Skeletal muscle cell (primary cell): ENCODE results near the gene CCDC122.

Source experiments
- DNase-seq: peaks from one replicate; pipeline ENCODE4 v3.0.0-alpha.2; 2010; ENCODE audit warnings: low read depth
- H3K4me3 ChIP-seq: 2 replicates; pipeline ENCODE4 v1.5.1; 2011; ENCODE audit warnings: low read depth, mild to moderate bottlenecking, control low read depth, low read length, moderate library complexity

Gene CCDC122

DNA sequence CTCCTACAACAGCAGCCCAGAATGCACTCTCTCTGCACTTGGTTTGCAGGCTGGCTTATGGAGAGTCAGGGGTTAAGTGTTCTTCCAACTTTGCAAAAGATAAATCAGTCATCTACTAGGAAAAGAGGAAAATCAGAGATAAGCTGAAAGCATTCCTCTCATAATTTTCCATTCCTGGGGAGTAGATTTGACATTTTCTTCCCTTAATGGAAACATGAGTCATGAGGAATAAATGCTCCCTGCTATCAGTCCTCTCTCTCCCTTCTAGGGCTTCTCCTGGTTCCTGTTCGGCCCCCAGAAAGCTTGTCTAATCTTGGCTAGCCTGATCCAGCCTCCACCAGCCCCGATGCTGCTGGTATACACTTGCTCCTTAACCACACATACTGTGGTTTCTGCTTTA is 64.3 kb downstream of the CCDC122 start:
- no peak for DNase-seq
- no peak overlapping the region for H3K4me3 ChIP-seq

DNA sequence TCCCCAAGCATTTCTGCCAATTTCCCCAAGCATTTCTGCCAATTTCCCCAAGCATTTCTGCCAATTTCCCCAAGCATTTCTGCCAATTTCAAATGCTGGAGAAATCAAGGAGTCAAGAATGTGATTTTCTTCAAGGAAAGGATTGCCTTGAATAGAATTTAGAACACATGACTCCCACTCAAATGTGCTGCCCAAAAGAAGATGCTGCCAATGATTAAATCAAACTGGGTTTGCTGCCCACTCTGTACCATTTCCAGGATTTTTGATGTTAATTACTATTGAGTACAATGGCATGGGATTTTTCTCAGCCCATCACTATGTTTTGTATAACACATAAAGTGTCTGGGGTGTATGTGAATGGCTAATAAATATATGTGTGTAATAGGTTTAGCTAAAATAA is 70.9 kb downstream of the CCDC122 start:
- no peak overlapping the region for H3K4me3 ChIP-seq
- DNase-seq, result no peak

- no peak overlapping the region for H3K4me3 ChIP-seq
- DNase-seq, result no peak
These were observed 73.8 kb downstream of the CCDC122 start for GRCh38 chr13:43805681-43806128.

DNA sequence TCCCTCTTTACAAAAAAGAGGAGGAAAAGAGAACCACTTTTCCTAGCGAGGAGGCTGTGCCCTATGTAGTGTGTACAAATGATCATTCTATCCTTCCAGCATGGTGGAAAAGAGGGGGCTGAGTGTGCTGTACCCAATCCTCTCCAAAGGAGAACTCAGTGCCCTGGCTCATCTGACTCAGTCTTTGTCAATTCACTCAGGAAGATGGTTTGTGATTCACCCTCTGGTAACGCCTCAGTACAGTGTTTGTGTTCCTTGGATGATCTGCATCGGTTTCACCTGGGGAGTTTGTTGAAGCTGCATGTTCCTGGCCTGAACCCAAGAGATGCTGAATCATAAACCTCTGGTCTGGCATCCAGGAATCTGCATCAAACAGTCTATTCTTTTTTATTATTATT is 74.5 kb downstream of the CCDC122 start:
- H3K4me3 ChIP-seq, result peak overlapping the region; percentile 31
- peak; percentile 98 for DNase-seq

DNA sequence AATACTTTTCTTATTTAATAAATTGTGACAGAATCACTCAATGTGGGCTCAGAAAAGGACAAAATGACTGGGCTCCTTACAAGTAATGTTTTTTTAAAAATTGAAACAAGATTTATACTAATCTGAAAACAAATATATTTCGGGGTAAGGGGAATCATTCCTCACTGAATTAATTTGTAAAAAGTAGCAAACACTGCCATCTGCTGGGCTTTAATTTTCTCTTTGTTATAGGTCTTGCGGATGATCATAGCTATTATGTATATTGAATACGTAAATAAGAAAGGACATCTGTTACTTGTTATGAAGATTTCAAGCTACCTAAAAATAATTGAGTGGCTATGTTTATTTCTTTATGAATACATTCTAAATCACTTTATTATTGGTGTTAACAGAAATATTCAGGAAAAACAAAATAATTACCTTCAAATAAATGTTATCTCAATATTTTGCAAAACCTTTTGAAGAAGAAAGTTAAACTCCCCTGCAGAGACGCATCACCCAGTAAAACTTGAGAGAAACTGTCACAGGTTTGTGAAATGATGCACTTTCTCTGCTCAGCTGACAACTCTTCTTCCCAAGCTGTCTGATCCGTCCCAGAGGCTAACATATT is 75.0 kb downstream of the CCDC122 start:
- H3K4me3 ChIP-seq, result peak overlapping the region; percentile 31
- DNase-seq, result no peak

DNA sequence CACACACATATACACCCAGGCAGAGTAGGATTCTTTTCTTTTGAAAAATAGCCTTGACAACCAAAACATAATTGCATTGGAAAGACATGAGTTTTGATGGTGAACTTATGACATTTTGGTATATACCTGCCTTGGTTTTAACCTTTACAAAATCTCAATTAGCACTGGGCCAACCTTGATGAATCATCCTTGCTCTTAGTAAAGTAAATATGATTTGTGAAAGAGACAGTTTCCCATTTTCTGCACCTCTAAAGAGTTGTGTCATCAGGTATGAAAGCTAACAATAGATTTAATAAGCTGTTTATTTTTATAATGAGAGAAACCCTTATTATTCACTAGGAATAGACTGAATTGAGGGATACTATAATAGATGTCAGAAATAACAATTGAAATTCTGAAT is 77.0 kb downstream of the CCDC122 start:
- no peak for DNase-seq
- no peak overlapping the region for H3K4me3 ChIP-seq

- DNase-seq, result no peak
- no peak overlapping the region for H3K4me3 ChIP-seq
These were observed 78.7 kb downstream of the CCDC122 start for GRCh38 chr13:43800828-43801227.

GRCh38 chr13:43799191-43799590 is 80.3 kb downstream of the CCDC122 start:
- H3K4me3 ChIP-seq, result no peak overlapping the region

GRCh38 chr13:43797869-43798268 is 81.7 kb downstream of the CCDC122 start:
- H3K4me3 ChIP-seq, result no peak overlapping the region
- DNase-seq, result no peak

More at GRCh38 chr13:43799191-43799590, 80.3 kb downstream of the CCDC122 start:
- DNase-seq, result no peak

DNA sequence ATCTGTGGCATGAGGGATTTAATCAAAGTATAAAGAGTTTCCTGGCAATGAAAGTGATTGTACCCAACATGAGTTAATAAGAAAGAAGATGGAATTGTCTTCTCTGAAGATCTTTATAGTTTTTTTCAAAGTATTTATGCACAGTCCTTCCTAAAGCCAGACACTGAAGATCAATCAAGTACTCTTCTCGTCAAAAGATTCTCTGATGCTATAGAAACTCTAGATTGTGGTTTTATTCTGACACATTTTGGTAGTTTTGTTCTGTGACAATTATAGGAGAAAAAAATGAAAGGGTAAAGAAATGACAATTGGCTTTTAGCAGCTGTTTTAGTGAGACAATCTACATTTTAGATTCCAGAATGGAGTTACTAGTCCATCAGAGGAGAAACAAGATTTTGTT is 82.4 kb downstream of the CCDC122 start:
- H3K4me3 ChIP-seq, result no peak overlapping the region
- DNase-seq, result no peak

DNA sequence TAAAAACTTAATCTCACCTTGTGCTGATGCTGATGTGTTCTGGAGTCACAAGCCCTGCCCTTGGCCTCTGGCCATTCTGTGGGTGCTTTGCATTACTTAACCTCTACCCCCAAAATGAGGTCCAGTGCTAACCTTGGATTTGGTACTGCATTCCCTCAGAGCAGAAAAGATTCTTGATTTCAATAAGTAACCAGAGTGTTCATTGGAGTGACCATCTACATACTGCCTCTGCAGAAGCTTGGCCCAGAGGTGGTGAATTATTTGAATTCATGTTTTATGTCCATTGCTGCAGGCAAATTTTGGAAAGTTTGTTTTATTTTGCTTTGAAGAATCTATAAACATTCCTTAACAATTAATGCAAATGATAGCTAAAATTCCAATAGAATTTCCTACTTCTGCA is 85.1 kb downstream of the CCDC122 start:
- no peak for DNase-seq
- no peak overlapping the region for H3K4me3 ChIP-seq

- no peak overlapping the region for H3K4me3 ChIP-seq
- DNase-seq, result no peak
These were observed 87.3 kb downstream of the CCDC122 start for GRCh38 chr13:43792076-43792881.

GRCh38 chr13:43787997-43788396 is 91.5 kb downstream of the CCDC122 start:
- H3K4me3 ChIP-seq, result peak overlapping the region; percentile 67
- DNase-seq, result no peak

DNA sequence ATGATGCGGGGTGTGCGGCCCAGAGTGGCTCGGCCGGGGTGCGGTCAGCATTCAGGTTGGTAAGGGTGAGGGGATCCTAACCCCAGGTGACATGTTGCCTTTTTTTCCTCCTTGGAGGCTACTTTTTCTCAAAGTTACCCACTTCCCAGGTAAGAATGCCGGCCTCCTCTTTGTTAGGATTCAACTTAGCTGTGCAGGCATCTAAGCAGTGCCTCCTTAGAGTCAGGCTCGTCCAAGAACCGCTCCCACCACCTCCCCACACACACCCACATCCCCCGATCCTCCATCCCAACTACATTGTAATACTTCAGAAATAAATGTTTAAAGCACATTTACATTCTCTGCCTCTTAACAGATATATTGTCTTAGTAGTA is 92.0 kb downstream of the CCDC122 start:
- peak overlapping the region; percentile 67 for H3K4me3 ChIP-seq

GRCh38 chr13:43786766-43787517 is 92.6 kb downstream of the CCDC122 start, which contains the start of gene ENOX1:
Gene ENOX1 (minus strand): TSS chr13:43786972.
- no peak for DNase-seq
- H3K4me3 ChIP-seq, result peak within 1 kb of the TSS; percentile 67

More for the DNA sequence above, 92.0 kb downstream of the CCDC122 start:
- no peak for DNase-seq

GRCh38 chr13:43786472-43786765 is 93.1 kb downstream of the CCDC122 start:
- peak overlapping the region; percentile 67 for H3K4me3 ChIP-seq
- DNase-seq, result no peak
